ENCODE results near the gene PMPCA. TPM values are rescaled to one million over a fixed set of nuclear protein-coding genes. Genes with fewer than 3 reads are reported as not detected.

The PMPCA gene
- total RNA-seq, 1 experiment from 2014 or later = 94.5 TPM

DNA sequence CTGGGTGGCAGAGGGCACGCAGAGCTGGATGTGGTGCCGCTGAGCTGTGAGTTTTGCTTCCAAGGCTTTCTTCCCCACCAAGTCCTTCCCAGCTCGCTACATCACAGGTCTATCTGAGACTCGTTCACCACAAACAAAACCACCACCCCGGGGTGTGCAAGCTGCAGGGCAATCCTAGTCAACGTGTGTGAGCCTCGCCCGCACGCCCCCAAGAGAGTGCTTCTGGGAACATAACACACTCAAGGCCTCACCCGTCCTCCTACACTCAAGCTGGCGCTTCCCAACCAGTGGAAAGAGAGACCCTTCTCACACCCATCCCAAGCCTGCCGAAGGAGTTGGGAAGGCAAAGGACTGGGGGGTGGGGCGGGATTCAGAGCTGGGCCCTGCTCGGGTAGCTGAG is 21.1 kb upstream of the PMPCA start:
- Histone ChIP-seq H3K4me2 (ENCODE audit: insufficient read depth, insufficient read length, low read length) (no peak overlapping the region), H3K23me2 (ENCODE audit: insufficient read length, low read depth, low read length, poor library complexity, severe bottlenecking) (no peaks in the 10 kb centered on the region), H3K79me1 (ENCODE audit: insufficient read depth, low read depth, low read length, poor library complexity, severe bottlenecking) (no peaks in the 10 kb centered on the region), H3K56ac (ENCODE audit: insufficient read length, low read depth, low read length) (no peak overlapping the region), H2AFZ (ENCODE audit: low read length) (no peak overlapping the region), H2BK120ac (ENCODE audit: low read depth, low read length, poor library complexity, severe bottlenecking) (no peak overlapping the region), H3K4ac (ENCODE audit: low read depth, low read length) (no peak overlapping the region), H3K9me3 (ENCODE audit: control insufficient read depth, low read depth, low read length) (no peaks in the 10 kb centered on the region), H3T11ph (ENCODE audit: low read length) (no peak overlapping the region), H2AK5ac (ENCODE audit: insufficient read length, low read length) (no peak overlapping the region), H3K79me2 (ENCODE audit: insufficient read depth, low read length) (no peaks in the 10 kb centered on the region), H3K9ac (ENCODE audit: extremely low read depth, insufficient read length, low read length) (no peak overlapping the region), H4K5ac (ENCODE audit: insufficient read length, low read depth, low read length) (no peak overlapping the region), H3K18ac (ENCODE audit: insufficient read length, low read depth, low read length) (no peak overlapping the region), H2BK15ac (ENCODE audit: low read depth, low read length) (no peak overlapping the region), H2BK20ac (ENCODE audit: low read depth, low read length, poor library complexity, severe bottlenecking) (no peak overlapping the region), H4K8ac (replicated peaks; ENCODE audit: insufficient read length, low read depth, low read length) (no peak overlapping the region), H2BK5ac (ENCODE audit: insufficient read length, low read length) (no peak overlapping the region), H3K27me3 (ENCODE audit: insufficient read depth, low read length) (no peaks in the 10 kb centered on the region), H3K14ac (ENCODE audit: insufficient read depth, low read length) (no peak overlapping the region), H2BK12ac (ENCODE audit: insufficient read length, low read depth, low read length) (no peak overlapping the region), H3K23ac (ENCODE audit: insufficient read length, low read depth, low read length) (no peak overlapping the region), H3K27ac (ENCODE audit: insufficient read length, low read depth, low read length) (no peak overlapping the region), H3K4me1 (ENCODE audit: insufficient read depth, low read length) (no peaks in the 10 kb centered on the region), H4K91ac (ENCODE audit: insufficient read length, low read depth, low read length) (no peak overlapping the region), H4K20me1 (ENCODE audit: control insufficient read depth, insufficient read depth, insufficient read length) (no peaks in the 10 kb centered on the region)
- no peak for DNase-seq
- no CpG with 5 or more reads among the region's 14 CpGs for WGBS (ENCODE audit: extremely low coverage, insufficient read length, low lambda C conversion rate)
- no peaks in the 10 kb centered on the region for H3K4me1 Mint-ChIP-seq
- H3K27ac Mint-ChIP-seq = no peak overlapping the region
- no peaks in the 10 kb centered on the region for H3K27me3 Mint-ChIP-seq (ENCODE audit: low read depth)
- H3K36me3 Mint-ChIP-seq (ENCODE audit: insufficient read depth in 1 of 3, low read depth in 3 of 3) = peaks cover 43 to 79% (median 72%) of the 10 kb centered on the region in 3 experiments; a peak in 6 of 7 replicates
- no peaks in the 10 kb centered on the region for H3K9me3 Mint-ChIP-seq
- H3K4me3 Mint-ChIP-seq = no peak overlapping the region
- TF ChIP-seq, protein P1, sequence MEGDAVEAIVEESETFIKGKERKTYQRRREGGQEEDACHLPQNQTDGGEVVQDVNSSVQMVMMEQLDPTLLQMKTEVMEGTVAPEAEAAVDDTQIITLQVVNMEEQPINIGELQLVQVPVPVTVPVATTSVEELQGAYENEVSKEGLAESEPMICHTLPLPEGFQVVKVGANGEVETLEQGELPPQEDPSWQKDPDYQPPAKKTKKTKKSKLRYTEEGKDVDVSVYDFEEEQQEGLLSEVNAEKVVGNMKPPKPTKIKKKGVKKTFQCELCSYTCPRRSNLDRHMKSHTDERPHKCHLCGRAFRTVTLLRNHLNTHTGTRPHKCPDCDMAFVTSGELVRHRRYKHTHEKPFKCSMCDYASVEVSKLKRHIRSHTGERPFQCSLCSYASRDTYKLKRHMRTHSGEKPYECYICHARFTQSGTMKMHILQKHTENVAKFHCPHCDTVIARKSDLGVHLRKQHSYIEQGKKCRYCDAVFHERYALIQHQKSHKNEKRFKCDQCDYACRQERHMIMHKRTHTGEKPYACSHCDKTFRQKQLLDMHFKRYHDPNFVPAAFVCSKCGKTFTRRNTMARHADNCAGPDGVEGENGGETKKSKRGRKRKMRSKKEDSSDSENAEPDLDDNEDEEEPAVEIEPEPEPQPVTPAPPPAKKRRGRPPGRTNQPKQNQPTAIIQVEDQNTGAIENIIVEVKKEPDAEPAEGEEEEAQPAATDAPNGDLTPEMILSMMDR (conservative IDR thresholded peaks at IDR 0.05) = no peak
